Activated CD8-positive, alpha-beta memory T cell treated with anti-CD3 and anti-CD28 coated beads, Interleukin-2, amount 50 U/mL, for 24 hours (primary cell): Measurements from ENCODE around the gene UPK3A.
"Not testable (repeated sequence)": the region's sequence is repeated elsewhere in the genome, so short reads cannot be mapped to it uniquely, and the experiment has no call there.

Experiments used
- DNase-seq: peaks from one replicate; pipeline ENCODE4 v3.0.0-alpha.2; 2020; ENCODE audit errors: extremely low read depth

Gene UPK3A

GRCh38 chr22:45257941-45258340, 26.8 kb upstream of the UPK3A start:
- not testable (repeated sequence) for DNase-seq

- no peak for DNase-seq
These were observed 24.9 kb upstream of the UPK3A start for GRCh38 chr22:45259754-45260394.

GRCh38 chr22:45260395-45260759, 24.4 kb upstream of the UPK3A start:
- not testable (repeated sequence) for DNase-seq

GRCh38 chr22:45261407-45262088, 23.2 kb upstream of the UPK3A start:
- DNase-seq = no peak

GRCh38 chr22:45262195-45262930, 22.4 kb upstream of the UPK3A start:
- no peak for DNase-seq

DNA sequence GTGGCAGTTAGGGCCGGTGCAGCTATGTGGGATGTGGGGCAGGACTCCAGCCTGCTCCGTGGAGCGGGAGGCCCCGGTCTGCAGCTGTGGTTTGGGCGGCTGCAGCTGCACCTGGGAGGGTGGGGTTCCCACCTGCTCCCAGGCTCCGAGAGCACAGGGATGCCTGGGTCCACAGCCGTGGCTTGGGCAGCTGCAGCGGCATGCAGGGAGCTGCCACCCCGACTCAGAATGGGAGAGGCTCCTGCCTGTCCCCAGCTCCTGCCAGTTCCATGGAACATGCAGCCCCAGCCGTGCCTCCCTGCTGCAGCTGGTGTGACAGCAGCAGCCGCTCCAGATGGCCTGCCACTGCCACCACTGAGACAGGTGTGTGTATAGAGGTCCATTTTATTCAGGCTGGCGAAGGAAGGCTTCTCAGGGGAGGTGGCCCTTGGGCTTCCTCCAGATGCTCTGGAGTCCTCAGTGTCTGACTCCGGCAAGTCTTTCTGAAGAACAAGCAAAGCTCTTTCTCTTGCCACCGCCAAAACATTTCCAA, 21.8 kb upstream of the UPK3A start:
- no peak for DNase-seq

DNA sequence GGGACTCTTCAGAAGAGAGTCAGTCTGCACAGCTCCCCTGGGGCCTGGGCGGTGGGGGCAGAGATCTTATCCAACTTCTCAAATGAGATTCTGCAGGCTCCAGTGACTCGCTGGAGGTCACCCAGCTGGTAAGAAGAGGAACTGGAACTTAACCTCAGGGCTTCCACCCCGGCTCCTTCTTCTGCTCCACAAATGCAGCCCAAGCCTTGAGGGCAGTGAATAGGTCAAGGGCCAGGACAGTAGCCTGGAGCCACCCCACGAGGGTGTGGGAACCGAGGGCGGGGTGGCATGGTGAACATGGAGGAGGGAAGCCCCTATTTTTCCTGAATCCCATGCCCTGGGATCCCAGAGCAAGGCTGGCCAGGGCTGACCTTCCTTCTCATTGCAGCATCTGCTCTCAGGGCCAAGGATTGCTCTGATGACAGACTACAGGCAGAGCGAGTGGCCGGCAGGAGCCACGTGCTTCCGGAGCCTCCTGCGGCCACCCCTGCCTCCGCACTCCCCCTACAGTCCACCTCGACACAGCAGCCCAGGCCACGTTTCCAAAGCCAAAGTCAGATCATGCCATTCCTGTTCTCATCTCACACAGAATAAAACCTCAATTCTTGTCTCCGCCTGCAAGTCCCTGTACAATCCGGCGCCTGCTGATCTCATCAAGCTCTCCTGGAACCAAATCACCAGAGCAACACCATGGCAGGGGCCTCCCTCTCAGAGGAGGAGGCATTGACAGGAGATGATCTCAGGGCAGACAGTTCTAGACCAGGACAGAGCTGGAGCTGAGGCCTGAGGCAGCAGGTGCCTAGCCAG, 21.1 kb upstream of the UPK3A start:
- no peak for DNase-seq

DNA sequence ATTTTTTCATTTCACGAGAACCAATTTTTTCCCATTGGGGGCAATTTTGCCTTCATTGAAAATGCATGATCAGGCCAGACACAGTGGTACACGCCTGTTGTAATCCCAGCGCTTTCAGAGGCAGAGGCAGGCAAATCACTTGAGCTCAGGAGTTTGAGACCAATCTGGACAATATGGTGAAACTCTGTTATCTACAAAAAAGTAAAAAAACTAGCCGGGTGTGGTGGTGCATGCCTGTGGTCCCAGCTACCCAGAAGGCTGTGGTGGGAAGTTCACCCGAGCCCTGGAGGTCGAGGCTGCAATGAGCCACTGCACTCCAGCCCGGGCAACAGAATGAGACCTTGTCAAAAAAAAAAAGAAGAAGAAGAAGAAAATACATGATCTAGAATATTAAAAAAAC, 19.2 kb upstream of the UPK3A start:
- DNase-seq = no peak

GRCh38 chr22:45268167-45268957, 16.4 kb upstream of the UPK3A start:
- DNase-seq = no peak

GRCh38 chr22:45268958-45269844, 15.5 kb upstream of the UPK3A start:
- peak; percentile 41 for DNase-seq

DNA sequence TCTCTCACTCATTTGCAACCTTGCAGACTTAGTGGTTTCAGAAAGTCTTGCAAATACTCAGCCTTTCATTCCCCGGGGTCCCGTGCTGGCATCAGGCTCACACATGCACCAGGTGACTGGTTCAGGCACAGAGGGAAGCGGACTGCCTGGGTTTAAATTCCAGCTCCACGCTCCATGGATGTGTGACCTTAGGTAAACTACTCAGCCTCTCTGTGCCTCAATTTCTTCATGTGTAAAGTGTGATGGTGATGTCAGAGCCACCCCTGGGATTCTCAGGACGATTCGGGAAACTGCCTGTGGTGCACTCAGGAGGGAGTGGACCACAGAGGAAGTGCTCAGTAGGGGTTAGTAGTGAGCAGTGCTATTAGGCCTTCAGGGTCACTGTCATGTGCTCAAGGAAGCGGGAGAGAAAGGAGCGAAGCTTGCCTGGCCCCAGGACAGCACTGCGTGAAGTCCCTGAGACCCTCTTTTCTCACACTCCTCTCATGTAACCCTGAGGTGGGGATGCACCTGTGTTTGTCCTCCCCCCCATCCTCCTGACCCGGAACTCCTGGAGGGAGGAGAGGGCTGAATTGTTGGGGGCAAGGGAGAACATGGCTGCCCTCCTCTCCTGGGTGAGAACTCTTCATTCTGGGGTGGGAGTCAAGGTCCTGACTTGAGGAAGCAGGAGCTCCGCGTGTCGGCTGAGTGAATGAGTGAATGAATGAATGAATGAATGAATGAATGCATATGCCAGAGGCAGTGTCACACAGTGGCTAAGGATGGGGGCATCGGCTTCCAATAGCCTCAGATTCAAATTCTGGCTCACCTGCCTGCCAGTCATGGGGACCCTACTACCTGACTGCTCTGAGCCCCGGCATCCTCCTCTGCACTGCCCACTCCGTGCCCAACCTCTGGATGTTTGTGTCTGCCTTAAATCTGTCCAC, 14.4 kb upstream of the UPK3A start:
- DNase-seq = no peak

DNA sequence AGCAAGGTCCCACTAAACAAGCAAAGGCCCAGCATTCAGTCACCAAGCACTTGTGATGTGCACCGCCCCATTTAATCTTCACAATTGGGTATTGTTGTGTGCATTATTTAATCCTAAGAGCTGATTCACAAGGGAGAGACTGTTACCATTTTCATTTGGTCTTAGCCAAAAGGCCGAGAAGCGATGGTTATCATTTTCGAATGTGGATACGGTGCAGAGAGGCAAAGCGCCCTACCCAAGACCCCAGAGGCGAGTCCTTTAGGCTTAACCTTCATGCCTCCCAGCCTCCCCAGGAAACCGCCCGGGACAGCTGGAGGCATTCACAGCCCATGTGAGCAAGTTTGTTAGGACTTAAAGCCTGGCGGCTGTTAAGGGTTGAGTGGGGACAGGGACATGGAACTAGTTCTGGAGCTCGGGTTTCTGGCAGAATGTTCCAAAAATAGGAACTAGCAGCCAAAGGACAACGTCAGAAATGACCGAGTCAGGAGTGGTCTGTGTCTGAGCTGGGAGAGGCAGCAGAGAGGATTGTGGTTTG, 13.0 kb upstream of the UPK3A start:
- DNase-seq = no peak

DNA sequence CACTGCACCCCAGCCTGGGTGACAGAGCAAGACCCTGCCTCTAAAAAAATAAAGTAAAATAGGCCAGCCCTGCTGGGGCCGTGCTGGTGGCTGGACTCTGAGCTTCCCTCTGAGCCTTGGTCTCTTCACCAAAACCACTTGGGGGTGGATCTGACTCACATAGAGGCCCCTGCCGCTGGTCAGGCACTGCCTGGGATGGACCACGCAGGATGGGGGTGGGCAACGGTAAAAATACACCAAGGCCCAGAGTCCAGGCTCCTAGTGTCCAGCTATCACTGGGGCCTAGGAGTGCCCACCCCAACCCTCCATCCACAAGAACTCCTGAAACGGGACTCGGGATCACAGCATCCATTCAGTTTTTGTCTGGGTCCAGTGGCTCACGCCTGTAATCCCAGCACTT, 12.3 kb upstream of the UPK3A start:
- no peak for DNase-seq

GRCh38 chr22:45273452-45274075, 11.2 kb upstream of the UPK3A start:
- DNase-seq = no peak

DNA sequence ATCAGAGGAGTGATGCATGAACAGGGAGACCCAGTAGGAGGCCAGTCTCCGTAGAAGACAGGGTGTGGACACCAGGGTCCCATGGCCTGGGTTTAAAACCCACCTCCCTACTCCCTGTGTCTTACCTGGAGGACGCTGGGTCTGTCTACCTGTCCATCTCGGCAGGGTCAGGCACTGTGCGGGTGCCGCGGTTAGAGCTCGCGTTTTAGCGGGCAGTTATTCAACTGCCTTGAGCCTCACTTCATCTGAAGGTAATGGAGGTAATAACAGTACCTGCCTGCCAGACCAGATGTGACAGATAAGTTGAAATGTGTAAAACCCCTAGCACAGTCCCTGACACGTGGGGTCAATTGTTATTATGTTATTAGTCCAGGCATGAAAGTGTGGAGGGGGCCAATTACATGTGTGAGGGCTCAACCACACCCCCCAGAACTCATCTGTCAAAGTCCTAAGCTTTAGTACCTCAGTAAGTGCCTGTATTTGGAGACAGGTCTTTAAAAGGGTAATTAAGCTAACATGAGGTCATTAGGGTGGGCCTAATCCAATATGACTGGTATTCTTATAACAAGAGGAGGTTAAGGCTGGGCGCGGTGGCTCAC, 8.1 kb upstream of the UPK3A start:
- DNase-seq = no peak

DNA sequence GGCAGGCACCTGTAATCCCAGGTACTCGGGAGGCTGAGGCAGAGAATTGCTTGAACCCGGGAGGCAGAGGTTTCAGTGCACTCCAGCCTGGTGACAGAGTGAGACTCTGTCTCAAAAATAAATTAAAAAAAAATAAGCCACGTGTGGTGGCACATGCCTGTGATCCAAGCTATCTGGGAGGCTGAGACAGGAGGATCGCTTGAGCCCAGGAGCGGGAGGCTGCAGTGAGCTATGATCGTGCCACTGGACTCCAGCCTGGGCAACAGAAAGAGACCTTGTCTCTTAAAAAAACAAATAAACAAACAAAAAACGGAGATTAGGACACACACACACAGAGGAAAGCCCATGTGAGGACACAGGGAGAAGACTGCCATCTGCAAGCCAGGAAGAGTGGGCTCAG, 7.0 kb upstream of the UPK3A start:
- DNase-seq = not testable (repeated sequence)

DNA sequence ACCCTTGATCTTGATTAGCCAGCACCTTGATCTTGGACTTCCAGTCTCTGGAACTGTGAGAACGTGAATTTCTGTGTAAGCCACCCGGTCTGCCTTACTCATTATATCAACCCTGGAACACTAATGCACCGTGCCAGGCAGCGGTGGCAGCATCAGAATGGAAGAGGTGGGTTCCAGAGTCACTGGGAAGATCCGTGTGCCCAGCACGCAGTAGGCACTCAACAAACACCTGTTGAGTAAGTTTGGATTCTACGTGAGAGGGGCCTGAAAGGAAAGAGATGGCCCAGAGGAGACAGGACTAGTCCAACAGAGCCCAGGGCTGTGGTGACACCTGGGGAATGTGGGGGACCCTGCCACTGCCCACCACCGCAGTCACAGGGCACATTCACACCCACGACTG, 6.6 kb upstream of the UPK3A start:
- DNase-seq = no peak

- no peak for DNase-seq
These were observed 4.2 kb upstream of the UPK3A start for GRCh38 chr22:45280587-45280980.
